GM13976 (cell line): Measurements from ENCODE around the gene HM13.
A peak's percentile ranks its signal among the peaks of the same experiment; 100 is the strongest.
"Not testable (repeated sequence)": the region's sequence is repeated elsewhere in the genome, so short reads cannot be mapped to it uniquely, and the experiment has no call there.

Experiments
- DNase-seq: peaks from one replicate; pipeline ENCODE4 v3.0.0; 2012; ENCODE audit warnings: low spot score
- in situ Hi-C: fragments of 300-500 bp; cut with MboI; formaldehyde crosslinking; loops from one replicate; pipeline ENCODE4 v1.12.0; 2022; ENCODE audit warnings: low sequenced_read_pairs, mixed read lengths, inconsistent platforms; ENCODE audit not compliant: unreplicated experiment
- TF ChIP-seq, protein P1 (sequence below): IDR thresholded peaks from 2 replicates; pipeline ENCODE4 v1.5.1; 2012; ENCODE audit warnings: borderline replicate concordance, mild to moderate bottlenecking; ENCODE audit not compliant: insufficient read depth; ENCODE audit errors: extremely low read depth, missing control alignments, control extremely low read depth

HM13 gene

DNA sequence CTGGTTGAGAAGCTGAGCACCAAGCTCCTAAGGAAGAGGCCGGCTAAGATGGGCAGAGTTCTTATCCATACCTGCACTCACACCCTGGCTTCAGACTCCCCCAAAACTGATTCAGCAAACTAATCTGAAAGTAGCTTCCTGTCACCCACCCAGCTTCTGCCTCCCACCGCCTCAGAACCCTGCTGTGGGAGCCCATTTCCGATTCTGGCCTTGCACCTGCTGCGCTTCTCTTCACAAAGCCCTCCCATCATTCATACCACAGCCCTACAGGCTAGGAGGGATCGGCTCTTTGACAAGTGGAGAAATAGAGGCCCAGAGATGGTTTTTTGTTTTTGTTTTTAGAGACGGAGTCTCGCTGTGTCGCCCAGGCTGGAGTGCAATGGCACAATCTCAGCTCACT lies 28.7 kb downstream of the HM13 start:
- in situ Hi-C loops: no loop called here
- DNase-seq: no peak
- TF ChIP-seq, protein P1, sequence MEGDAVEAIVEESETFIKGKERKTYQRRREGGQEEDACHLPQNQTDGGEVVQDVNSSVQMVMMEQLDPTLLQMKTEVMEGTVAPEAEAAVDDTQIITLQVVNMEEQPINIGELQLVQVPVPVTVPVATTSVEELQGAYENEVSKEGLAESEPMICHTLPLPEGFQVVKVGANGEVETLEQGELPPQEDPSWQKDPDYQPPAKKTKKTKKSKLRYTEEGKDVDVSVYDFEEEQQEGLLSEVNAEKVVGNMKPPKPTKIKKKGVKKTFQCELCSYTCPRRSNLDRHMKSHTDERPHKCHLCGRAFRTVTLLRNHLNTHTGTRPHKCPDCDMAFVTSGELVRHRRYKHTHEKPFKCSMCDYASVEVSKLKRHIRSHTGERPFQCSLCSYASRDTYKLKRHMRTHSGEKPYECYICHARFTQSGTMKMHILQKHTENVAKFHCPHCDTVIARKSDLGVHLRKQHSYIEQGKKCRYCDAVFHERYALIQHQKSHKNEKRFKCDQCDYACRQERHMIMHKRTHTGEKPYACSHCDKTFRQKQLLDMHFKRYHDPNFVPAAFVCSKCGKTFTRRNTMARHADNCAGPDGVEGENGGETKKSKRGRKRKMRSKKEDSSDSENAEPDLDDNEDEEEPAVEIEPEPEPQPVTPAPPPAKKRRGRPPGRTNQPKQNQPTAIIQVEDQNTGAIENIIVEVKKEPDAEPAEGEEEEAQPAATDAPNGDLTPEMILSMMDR: no peak

DNA sequence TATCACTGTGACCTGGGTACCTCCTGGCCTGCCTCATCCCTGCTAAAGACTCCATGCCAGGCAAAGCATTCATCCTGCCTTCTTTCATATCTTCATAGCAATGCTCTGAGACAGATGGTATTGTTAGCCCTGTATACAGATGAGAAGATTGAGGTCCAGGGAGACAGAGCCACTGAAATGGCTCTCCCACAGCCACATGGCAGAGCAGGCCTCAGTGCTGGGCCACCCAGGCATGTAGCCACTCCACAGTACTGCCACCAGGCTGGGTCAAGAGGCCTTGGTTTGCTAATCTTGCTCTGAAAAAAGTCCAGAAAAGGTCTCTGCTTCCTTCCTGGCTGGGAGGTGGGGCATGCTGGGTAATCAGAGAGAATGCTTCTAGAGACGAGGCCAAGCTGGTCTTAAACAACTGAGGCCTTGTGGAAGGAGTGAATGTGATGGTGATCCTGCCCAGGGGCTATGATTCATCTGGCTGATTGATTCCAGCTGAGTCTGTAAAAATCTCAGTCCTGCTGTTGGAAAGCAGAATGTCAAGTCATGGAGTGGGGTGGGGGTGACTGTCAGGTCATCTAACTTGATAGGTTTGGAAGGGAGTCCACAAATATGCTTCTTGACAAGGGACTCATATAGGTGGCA lies 29.8 kb downstream of the HM13 start:
- TF ChIP-seq, protein P1: no peak
- no peak for DNase-seq
- in situ Hi-C loops: no loop called here

DNA sequence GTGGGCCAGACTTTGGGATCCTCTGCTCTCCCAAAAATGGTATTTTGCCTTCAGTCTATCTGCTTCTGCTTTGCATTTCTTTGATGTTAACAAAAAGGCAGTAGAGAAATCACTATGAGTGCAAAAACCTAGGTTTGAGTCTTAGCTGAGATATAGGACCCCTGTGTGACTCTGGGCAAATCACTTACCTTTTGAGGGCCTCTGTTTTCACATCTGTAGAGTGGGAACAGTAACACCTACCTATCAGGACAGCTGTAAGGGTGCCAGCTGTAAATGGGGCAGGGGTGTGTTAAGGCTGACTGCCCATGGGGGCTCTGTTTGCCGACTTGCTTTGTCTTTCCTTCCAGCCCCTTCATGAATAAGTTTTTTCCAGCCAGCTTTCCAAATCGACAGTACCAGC lies 30.4 kb downstream of the HM13 start:
- in situ Hi-C loops: no loop called here
- TF ChIP-seq, protein P1: no peak
- DNase-seq: no peak

DNA sequence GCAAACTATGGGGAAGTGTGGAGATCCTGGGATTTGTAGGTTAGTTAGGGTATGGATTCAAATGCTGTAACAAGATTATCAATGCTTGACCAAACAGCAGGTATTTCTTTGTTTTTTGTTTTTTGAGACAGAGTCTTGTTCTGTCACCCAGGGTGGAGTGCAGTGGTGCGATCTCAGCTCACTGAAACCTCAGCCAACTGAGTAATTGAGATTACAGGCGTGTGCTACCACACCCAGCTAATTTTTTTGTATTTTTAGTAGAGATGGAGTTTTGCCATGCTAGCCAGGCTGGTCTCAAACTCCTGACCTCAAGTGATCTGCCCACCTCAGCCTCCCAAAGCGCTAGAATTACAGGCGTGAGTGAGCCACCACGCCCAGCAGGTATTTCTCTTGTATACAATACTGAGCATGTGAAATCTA lies 31.4 kb downstream of the HM13 start:
- DNase-seq, in situ Hi-C loops: not testable (repeated sequence)

DNA sequence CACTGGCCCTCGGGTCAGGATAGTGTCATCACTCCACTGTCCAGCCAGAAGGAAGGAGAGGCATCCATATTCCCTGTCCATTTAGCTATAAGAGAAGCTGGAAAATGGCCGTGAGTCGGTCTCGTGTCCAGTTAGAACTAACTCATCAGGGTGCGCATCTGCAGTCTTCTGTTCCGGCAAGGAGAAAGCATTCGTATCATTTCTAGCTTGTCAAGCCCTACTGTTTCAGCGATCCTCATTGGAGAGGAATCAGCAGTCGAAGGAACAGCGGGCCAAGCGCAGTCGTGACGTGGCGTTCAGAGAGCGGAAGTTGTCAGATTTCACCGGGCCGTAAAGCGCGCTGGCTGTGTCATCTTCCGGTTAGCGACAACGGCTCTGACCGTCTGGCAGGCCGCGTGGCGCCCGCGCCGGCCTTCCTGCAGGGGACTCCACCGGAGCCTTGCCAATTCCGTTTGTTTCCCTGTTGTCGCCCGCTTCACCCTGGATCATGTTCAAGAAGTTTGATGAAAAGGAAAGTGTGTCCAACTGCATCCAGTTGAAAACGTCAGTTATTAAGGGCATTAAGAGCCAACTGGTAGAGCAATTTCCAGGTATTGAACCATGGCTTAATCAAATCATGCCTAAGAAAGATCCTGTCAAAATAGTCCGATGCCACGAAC lies 32.9 kb downstream of the HM13 start:
- TF ChIP-seq, protein P1: no peak
- in situ Hi-C loops: no loop called here
- peak; percentile 85 for DNase-seq

DNA sequence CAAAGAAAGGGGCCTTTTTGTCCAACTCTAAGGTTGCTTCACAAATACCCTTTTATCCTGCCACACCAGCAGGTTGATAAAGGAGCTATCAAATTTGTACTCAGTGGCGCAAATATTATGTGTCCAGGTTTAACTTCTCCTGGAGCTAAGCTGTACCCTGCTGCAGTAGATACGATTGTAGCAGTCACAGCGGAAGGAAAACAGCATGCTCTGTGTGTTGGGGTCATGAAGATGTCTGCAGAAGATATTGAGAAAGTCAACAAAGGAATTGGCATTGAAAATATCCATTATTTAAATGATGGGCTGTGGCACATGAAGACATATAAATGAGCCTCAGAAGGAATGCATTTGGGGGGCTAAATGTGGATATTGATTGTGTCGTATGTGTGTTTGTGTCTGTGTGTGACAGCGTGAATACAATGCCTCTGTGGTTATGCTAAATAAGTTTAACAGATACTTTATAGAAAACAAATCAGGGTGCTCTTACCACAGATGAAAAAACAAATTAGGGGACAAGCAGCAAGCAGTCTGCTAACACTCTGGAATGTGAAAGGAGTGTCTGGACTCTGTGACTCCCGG lies 33.6 kb downstream of the HM13 start:
- no peak for DNase-seq
- in situ Hi-C loops: no loop called here
- TF ChIP-seq, protein P1: no peak
